HG02588 (cell line): Measurements from ENCODE around the gene RAB3B.
"Not testable (repeated sequence)": the region's sequence is repeated elsewhere in the genome, so short reads cannot be mapped to it uniquely, and the experiment has no call there.

ENCODE experiments used
- ATAC-seq: cut with Tn5 transposase; IDR thresholded peaks from one replicate; pipeline ENCODE4 v1.9.1; 2021; ENCODE audit warnings: mild to moderate bottlenecking, moderate library complexity; ENCODE audit not compliant: unreplicated experiment

RAB3B gene

DNA sequence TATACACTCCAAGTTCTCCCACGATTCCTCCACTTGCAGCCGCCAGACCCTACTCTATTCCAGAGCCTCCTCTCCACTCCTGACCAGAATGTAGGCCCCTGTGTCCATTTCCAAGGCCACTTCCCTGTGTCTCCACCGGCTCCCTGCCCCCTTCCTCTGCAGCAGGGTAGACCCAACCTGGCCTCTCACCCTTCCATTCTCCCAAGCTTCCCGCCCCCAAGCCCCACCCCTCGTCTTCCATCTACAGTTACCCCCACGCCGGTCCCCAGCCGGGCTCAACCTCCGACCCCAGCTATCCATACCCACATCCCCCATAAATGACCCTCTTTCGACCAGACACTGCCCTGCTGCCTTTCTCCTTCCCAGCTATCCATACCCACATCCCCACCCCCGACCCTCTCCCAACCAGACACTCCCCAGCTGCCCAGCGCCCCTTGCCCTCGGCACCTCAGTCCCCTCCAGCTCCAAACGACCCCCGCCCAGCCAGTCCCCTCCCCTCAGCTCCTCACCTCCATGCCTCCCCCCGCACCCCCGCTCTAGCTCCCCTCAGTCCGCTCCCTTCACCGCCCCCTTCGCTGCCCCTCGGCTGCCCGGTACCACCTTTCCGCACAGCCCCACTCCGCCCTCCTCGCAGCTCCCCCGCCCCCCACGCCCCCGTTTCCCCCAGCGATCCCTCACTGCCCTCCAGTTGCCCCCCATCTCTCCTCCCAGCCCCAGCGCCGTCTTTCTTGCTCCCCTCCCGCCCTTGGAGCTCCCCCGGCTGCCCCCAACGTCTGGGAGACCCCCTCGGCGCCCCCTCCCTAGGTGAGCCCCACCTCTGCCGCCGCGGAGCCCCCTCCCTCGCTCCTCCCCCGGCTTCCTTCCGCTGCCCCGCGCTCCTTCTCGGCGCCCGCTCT lies 670 bp downstream of the RAB3B start:
- ATAC-seq, result no peak

DNA sequence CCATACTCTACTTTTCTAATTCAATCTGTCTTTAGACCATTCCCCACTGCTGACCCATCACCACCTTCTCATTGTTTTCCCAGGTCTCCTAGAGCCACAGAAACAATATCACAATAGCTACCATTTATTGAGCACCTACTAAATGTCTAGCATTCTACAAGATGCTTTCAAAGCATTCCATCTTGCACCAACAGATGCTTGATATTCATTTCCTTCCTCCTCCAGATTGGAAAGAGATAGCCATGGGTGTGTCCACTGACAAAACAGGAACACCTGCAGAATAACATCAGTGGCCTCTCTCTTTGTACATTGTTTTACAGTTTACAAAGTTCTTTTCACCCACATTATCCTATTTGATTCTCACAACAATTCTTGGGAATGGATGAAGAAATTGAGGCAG lies 2.2 kb downstream of the RAB3B start:
- no peak for ATAC-seq

- ATAC-seq, result no peak
Measured at GRCh38 chr1:51986718-51987117, 3.8 kb downstream of the RAB3B start.

DNA sequence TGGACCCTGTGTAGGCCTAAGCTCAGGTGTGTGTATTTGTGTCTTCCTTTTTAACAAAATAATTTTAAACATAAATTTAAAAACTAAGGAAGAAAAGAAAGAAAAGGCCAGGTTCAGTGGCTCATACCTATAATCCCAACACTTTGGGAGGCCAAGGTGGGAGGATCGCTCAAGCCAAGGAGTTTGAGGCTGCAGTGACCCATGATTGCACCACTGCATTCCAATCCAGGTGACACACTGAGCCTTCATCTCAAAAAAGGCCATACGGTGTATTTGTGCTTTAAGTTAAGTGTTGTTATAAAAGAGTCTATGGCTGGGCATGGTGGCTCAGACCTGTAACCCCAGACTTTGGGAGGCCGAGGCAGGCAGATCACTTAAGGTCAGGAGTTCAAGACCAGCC lies 8.3 kb downstream of the RAB3B start:
- ATAC-seq, result no peak

GRCh38 chr1:51981555-51981954 lies 8.9 kb downstream of the RAB3B start:
- ATAC-seq, result no peak

DNA sequence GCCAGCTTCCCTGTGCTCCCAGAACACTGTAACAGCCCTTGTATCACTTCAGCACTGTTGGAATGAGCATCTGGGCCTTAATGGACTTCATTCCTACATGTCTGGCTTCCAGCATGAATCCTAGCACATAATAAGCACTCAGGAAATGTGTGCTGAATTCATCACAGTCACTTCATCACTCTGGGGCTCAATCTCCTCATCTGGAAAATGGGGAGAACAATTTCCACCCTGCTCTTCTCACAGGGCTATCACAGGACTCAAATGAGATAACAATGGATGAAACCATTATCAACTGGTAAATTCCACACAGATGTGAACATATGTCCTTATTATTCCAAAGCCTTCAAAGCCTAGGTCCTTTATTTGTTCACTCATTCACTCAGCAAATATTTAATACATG lies 12.4 kb downstream of the RAB3B start:
- ATAC-seq, result no peak

- no peak for ATAC-seq
Measured at GRCh38 chr1:51976846-51977602, 13.5 kb downstream of the RAB3B start.

DNA sequence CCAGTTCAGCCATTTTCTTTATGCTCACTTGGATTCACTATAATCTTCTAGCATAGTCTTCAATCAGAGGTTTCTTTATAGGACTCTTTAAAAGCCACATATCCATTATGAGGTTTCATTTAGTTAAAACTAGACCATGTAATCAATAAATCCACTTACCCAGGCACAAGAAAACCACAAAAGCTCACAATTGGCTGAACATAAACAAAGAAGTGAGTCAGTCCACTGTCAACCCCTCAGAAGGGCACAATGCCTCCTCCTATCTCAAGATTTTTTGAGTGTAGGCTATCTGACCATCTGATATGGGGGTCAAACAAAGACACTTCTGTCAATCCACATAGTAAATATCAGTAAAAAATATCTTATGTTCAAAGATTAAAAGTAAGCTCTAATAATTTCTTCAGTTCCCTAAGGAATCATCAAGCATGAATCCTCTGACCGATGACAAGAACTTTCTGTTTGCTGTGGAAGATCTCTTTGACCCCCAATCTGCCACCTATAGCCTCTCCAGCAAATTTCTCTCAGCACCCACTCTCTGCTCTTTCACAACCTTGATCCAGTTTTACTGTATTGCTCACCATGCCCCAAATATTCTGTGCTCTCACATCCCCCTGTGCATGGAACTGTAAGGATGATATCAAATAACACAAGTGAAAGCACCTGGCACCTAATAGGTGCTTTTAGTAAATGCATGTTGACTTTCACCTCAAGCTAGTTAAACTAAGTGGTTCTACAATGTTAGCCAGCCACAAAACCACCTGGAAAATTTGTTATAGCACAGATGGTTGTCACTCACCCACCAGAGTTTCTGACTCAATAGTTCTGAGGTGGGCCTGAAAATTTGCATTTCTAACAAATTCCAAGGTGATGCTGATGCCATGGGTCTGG lies 16.7 kb downstream of the RAB3B start:
- no peak for ATAC-seq

GRCh38 chr1:51969038-51969705 lies 21.3 kb downstream of the RAB3B start:
- no peak for ATAC-seq

DNA sequence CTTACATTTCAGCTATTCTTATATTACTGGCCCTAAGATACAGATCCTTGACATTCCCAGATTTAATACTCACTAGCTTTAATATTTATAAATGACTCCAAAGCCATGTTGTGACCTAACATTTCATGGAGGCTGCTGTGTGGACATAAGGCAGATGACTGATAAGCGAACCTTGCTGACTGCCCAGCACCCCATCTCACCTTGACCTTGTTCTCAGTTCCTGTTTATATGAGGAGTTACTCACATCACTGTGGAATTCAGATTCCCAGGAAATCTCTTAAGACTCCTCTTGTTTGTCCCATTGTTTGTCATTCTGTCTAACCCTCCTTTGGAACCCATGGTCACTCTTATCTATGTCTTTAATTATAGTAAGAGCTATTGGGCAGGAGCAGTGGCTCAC lies 21.9 kb downstream of the RAB3B start:
- no peak for ATAC-seq

GRCh38 chr1:51967213-51967791 lies 23.2 kb downstream of the RAB3B start:
- not testable (repeated sequence) for ATAC-seq

GRCh38 chr1:51966559-51966958 lies 23.9 kb downstream of the RAB3B start:
- no peak for ATAC-seq

DNA sequence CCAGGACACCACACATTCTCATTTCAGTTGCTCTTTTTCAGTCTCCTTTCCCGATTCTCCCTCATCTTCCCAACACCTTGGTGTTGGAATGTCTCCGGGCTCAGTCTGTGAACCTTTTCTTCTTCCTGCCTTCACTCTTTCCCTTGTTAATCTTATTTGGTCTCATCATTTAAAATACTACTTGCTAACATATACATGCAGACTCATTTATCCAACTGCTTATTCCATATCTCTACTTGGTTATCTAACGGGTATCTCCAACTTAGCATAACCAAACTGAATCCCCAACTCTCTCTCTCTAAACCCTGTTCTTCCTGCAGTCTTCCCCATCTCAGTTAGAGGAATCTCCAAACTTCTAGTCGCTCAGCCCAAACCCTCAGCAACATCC lies 26.2 kb downstream of the RAB3B start:
- no peak for ATAC-seq

- no peak for ATAC-seq
Measured at GRCh38 chr1:51963592-51964308, 26.8 kb downstream of the RAB3B start.

GRCh38 chr1:51962486-51963356 lies 27.8 kb downstream of the RAB3B start:
- ATAC-seq, result no peak

- no peak for ATAC-seq
Measured at GRCh38 chr1:51961954-51962353, 28.5 kb downstream of the RAB3B start.

DNA sequence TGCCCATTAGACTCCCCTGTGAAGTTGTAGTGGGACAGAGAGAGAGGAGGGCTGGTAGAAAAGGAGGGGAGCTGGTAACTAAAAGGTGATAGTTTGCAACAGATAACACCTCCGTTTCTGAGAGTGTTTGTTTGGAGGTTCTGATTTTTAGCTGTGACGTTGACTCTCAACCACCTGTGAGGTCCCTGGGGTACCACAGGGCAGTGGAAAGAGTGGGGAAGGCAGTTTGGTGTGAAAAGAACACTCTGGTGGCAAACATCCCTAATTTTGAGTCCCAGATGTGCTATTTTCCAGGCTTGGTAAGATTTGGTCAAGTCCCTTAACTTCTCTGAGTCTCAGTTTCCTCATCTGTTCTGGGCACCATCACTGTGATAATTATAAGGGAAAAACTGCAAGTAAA lies 29.3 kb downstream of the RAB3B start:
- ATAC-seq, result no peak

DNA sequence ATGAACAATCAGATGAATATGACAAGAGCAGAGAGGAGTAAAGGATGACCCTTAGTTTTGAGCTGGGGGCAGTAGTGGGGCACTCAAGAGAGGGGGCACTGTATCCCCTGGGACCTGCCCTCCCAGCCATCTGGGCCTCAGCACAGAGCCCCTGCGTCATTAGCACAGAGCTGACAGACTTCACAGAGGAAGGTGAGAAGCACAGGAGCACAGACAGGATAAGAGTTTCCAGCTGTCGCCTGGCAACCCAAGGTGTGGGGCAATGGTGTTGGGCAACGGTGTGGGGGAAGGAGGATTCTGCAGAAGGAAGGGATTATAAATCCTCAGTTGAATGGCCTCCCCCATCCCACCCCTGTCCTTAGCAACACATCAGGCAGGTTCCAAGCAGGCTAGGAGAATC lies 30.2 kb downstream of the RAB3B start:
- ATAC-seq, result no peak

- no peak for ATAC-seq
Measured at GRCh38 chr1:51958824-51959223, 31.7 kb downstream of the RAB3B start.
